ENCODE measurements around the gene RAP1GDS1.
"Not testable (repeated sequence)": the region's sequence is repeated elsewhere in the genome, so short reads cannot be mapped to it uniquely, and the experiment has no call there.

Gene RAP1GDS1

DNA sequence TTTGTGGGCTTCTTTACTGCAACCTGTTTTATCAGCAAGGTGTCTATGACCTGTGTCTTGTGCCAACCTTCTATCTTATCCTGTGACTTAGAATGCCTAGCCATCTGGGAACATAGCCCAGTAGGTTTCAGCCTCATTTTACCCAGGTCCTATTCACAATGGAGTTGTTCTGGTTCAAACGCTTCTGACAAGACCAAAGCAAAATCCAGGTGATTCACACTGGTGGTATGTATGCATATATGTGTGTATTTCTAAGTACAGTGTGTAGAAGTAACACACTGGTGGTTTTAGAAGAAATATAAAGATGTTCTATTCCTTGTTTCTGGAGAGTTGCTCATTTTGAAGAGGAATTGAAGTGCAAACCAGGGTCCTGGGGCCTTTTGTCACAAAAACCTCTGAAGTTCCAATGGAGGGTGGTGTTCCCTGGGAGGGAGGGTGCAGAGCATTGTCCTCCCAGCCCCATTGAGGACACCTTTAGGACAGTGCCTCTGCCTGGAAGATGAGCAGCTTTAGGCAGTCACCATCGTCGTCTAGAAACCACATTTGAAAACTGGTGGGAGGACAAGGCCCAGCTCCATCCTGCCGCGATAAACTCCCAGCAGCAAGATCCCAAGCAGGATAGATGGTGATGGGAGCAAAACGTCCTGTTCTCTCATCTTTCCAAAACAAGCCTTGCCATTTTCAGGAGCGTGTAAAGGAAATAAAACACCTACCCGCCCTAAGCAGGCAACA is 205.8 kb downstream of the RAP1GDS1 start:
- H3K4me3 ChIP-seq (ENCODE audit: low read depth, low read length) = no peak overlapping the region

GRCh38 chr4:98467627-98468072 is 206.5 kb downstream of the RAP1GDS1 start:
- Histone ChIP-seq H3K9ac (ENCODE audit: low read depth, low read length) (no peak overlapping the region), H3K4me1 (ENCODE audit: control insufficient read depth, insufficient read depth, low read length) (0 out of 2 replicates have a peak, but pooled peaks cover 2% of the 10 kb centered on the region), H3K27ac (ENCODE audit: low read depth, low read length) (no peak overlapping the region), H3K4me3 (ENCODE audit: low read depth, low read length) (peak overlapping the region; percentile 52), H3K27me3 (ENCODE audit: control insufficient read depth, insufficient read depth, low read length) (no peaks in the 10 kb centered on the region), H3K9me3 (ENCODE audit: control insufficient read depth, insufficient read depth, low read length) (no peaks in the 10 kb centered on the region), H3K36me3 (ENCODE audit: control insufficient read depth, insufficient read depth, low read length) (no peaks in the 10 kb centered on the region)

More for the DNA sequence above, 205.8 kb downstream of the RAP1GDS1 start:
- no peaks in the 10 kb centered on the region for H3K9me3 ChIP-seq (ENCODE audit: control insufficient read depth, insufficient read depth, low read length)
- H3K27me3 ChIP-seq (ENCODE audit: control insufficient read depth, insufficient read depth, low read length) = no peaks in the 10 kb centered on the region
- 0 out of 2 replicates have a peak, but pooled peaks cover 2% of the 10 kb centered on the region for H3K4me1 ChIP-seq (ENCODE audit: control insufficient read depth, insufficient read depth, low read length)
- H3K27ac ChIP-seq (ENCODE audit: low read depth, low read length) = no peak overlapping the region
- H3K9ac ChIP-seq (ENCODE audit: low read depth, low read length) = no peak overlapping the region
- H3K36me3 ChIP-seq (ENCODE audit: control insufficient read depth, insufficient read depth, low read length) = no peaks in the 10 kb centered on the region

DNA sequence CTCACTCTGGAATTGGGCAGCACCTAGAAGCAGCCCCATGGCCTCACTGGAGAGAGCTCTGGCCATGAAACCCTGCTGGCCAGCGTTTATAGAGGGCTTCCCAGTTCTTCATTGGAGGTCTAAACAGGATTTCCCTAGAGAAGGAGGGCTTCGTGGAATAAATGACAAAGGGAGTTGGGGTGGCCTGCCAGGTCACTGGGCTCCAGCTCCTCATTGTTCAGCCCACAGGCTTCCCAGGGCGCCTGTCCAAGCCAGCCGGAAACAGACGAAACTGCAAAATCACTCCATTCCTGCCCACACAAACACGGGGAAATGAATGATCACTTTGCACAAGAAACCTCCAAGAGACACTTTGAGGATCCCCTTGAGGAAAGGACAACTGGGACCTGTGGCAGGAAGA is 207.5 kb downstream of the RAP1GDS1 start:
- no peak overlapping the region for H3K9ac ChIP-seq (ENCODE audit: low read depth, low read length)
- no peaks in the 10 kb centered on the region for H3K36me3 ChIP-seq (ENCODE audit: control insufficient read depth, insufficient read depth, low read length)
- no peak overlapping the region for H3K4me3 ChIP-seq (ENCODE audit: low read depth, low read length)
- H3K27me3 ChIP-seq (ENCODE audit: control insufficient read depth, insufficient read depth, low read length) = no peaks in the 10 kb centered on the region
- no peaks in the 10 kb centered on the region for H3K9me3 ChIP-seq (ENCODE audit: control insufficient read depth, insufficient read depth, low read length)
- H3K27ac ChIP-seq (ENCODE audit: low read depth, low read length) = no peak overlapping the region
- 0 out of 2 replicates have a peak, but pooled peaks cover 2% of the 10 kb centered on the region for H3K4me1 ChIP-seq (ENCODE audit: control insufficient read depth, insufficient read depth, low read length)

GRCh38 chr4:98469771-98470170 is 208.6 kb downstream of the RAP1GDS1 start:
- no peaks in the 10 kb centered on the region for H3K36me3 ChIP-seq (ENCODE audit: control insufficient read depth, insufficient read depth, low read length)
- no peaks in the 10 kb centered on the region for H3K9me3 ChIP-seq (ENCODE audit: control insufficient read depth, insufficient read depth, low read length)
- no peak overlapping the region for H3K4me3 ChIP-seq (ENCODE audit: low read depth, low read length)
- no peak overlapping the region for H3K9ac ChIP-seq (ENCODE audit: low read depth, low read length)
- no peaks in the 10 kb centered on the region for H3K27me3 ChIP-seq (ENCODE audit: control insufficient read depth, insufficient read depth, low read length)
- H3K27ac ChIP-seq (ENCODE audit: low read depth, low read length) = no peak overlapping the region
- 0 out of 2 replicates have a peak, but pooled peaks cover 2% of the 10 kb centered on the region for H3K4me1 ChIP-seq (ENCODE audit: control insufficient read depth, insufficient read depth, low read length)

DNA sequence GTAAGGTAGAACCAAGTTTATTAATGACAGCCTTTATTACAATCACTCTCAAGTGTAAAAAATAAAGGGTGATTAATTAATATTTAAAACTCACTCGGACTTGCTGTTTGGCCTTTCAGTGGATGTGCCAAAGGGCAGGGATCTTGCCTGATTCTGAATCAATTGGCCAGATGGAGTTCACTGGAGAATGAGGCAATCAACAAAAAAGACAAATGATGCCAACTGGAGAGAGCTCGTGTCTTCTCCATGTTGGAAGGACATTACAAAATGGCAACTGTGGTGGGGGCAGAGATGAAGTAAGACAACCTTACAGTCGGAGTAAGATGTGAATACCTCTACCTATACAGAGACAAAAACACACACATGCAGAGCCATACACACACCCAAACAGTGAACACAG is 209.2 kb downstream of the RAP1GDS1 start:
- no peaks in the 10 kb centered on the region for H3K9me3 ChIP-seq (ENCODE audit: control insufficient read depth, insufficient read depth, low read length)
- H3K27ac ChIP-seq (ENCODE audit: low read depth, low read length) = no peak overlapping the region
- H3K27me3 ChIP-seq (ENCODE audit: control insufficient read depth, insufficient read depth, low read length) = no peaks in the 10 kb centered on the region
- H3K36me3 ChIP-seq (ENCODE audit: control insufficient read depth, insufficient read depth, low read length) = 0 out of 2 replicates have a peak, but pooled peaks cover 2% of the 10 kb centered on the region
- H3K9ac ChIP-seq (ENCODE audit: low read depth, low read length) = no peak overlapping the region
- 0 out of 2 replicates have a peak, but pooled peaks cover 2% of the 10 kb centered on the region for H3K4me1 ChIP-seq (ENCODE audit: control insufficient read depth, insufficient read depth, low read length)
- no peak overlapping the region for H3K4me3 ChIP-seq (ENCODE audit: low read depth, low read length)

- Histone ChIP-seq H3K4me1 (ENCODE audit: control insufficient read depth, insufficient read depth, low read length) (0 out of 2 replicates have a peak, but pooled peaks cover 2% of the 10 kb centered on the region), H3K27me3 (ENCODE audit: control insufficient read depth, insufficient read depth, low read length) (no peaks in the 10 kb centered on the region), H3K9ac (ENCODE audit: low read depth, low read length) (no peak overlapping the region), H3K27ac (ENCODE audit: low read depth, low read length) (no peak overlapping the region), H3K9me3 (ENCODE audit: control insufficient read depth, insufficient read depth, low read length) (no peaks in the 10 kb centered on the region), H3K4me3 (ENCODE audit: low read depth, low read length) (no peak overlapping the region), H3K36me3 (ENCODE audit: control insufficient read depth, insufficient read depth, low read length) (0 out of 2 replicates have a peak, but pooled peaks cover 3% of the 10 kb centered on the region)
Measured at GRCh38 chr4:98470831-98471230, 209.6 kb downstream of the RAP1GDS1 start.

DNA sequence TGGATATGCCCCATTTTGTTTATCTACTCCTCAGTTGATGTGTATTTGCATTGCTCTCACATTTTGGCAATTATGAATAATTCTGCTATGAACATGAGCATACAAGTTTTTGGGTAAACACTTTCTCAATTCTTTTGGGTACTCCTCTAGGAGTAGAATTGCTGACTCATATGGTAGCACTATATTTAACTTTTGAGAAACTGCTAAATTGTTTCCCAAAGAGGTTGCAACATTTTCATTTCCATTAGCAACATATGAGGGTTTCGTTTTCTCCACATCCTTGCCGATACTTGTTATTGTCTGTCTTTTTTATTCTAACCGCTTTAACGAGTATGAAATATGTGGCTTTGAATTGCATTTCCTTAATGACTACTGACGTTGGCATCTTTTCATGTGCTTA is 211.9 kb downstream of the RAP1GDS1 start:
- Histone ChIP-seq H3K9ac (ENCODE audit: low read depth, low read length) (no peak overlapping the region), H3K27me3 (ENCODE audit: control insufficient read depth, insufficient read depth, low read length) (no peaks in the 10 kb centered on the region), H3K36me3 (ENCODE audit: control insufficient read depth, insufficient read depth, low read length) (0 out of 2 replicates have a peak, but pooled peaks cover 3% of the 10 kb centered on the region), H3K9me3 (ENCODE audit: control insufficient read depth, insufficient read depth, low read length) (no peaks in the 10 kb centered on the region), H3K27ac (ENCODE audit: low read depth, low read length) (no peak overlapping the region), H3K4me1 (ENCODE audit: control insufficient read depth, insufficient read depth, low read length) (no peaks in the 10 kb centered on the region), H3K4me3 (ENCODE audit: low read depth, low read length) (no peak overlapping the region)

- Histone ChIP-seq H3K27me3 (ENCODE audit: control insufficient read depth, insufficient read depth, low read length) (no peaks in the 10 kb centered on the region), H3K4me1 (ENCODE audit: control insufficient read depth, insufficient read depth, low read length) (no peaks in the 10 kb centered on the region), H3K9me3 (ENCODE audit: control insufficient read depth, insufficient read depth, low read length) (no peaks in the 10 kb centered on the region), H3K27ac (ENCODE audit: low read depth, low read length) (no peak overlapping the region), H3K9ac (ENCODE audit: low read depth, low read length) (no peak overlapping the region), H3K36me3 (ENCODE audit: control insufficient read depth, insufficient read depth, low read length) (0 out of 2 replicates have a peak, but pooled peaks cover 3% of the 10 kb centered on the region), H3K4me3 (ENCODE audit: low read depth, low read length) (no peak overlapping the region)
Measured at GRCh38 chr4:98474408-98474844, 213.2 kb downstream of the RAP1GDS1 start.

DNA sequence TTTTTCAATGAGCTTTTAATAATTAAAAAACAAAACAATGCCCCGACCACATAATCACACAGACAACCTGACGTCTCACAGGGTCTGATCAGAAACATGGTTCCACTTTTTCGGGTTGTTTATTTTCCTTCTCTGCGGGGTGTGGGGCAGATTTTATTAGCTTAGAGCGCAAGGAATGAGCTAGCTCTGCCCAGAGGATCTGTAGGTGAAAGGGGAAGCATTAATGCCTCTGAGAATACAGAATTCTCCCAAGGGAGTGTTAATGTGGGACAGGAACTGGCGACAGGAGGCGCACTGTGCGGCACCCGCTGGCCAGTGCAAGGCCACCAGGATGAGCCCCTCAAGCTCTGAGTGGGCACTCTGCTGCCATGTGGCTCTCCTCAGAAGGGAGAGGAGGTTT is 215.7 kb downstream of the RAP1GDS1 start:
- no peak overlapping the region for H3K27ac ChIP-seq (ENCODE audit: low read depth, low read length)
- H3K4me1 ChIP-seq (ENCODE audit: control insufficient read depth, insufficient read depth, low read length) = no peaks in the 10 kb centered on the region
- H3K9ac ChIP-seq (ENCODE audit: low read depth, low read length) = no peak overlapping the region
- H3K9me3 ChIP-seq (ENCODE audit: control insufficient read depth, insufficient read depth, low read length) = no peaks in the 10 kb centered on the region
- 0 out of 2 replicates have a peak, but pooled peaks cover 3% of the 10 kb centered on the region for H3K36me3 ChIP-seq (ENCODE audit: control insufficient read depth, insufficient read depth, low read length)
- no peaks in the 10 kb centered on the region for H3K27me3 ChIP-seq (ENCODE audit: control insufficient read depth, insufficient read depth, low read length)
- no peak overlapping the region for H3K4me3 ChIP-seq (ENCODE audit: low read depth, low read length)

DNA sequence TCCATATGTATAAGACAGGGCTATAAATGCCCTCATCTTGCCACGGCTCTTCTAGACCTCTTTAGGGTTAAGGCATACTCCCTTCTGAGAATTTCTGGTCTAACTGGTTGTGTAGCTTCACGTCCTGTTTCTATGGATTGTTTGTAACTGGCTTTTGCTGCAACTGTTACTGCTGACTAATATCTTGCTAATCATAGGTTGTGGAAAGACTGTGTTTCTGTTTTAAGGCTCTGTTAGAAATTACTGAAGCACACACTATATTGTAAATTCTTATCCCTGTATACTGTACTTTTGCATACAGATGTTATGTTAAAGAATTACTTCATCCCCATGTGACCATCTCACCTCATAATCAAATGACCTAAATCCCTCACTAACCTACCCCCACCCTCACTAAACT is 218.4 kb downstream of the RAP1GDS1 start:
- not testable (repeated sequence) for H3K36me3 ChIP-seq (ENCODE audit: control insufficient read depth, insufficient read depth, low read length); H3K9me3 ChIP-seq (ENCODE audit: control insufficient read depth, insufficient read depth, low read length); H3K9ac ChIP-seq (ENCODE audit: low read depth, low read length); H3K27ac ChIP-seq (ENCODE audit: low read depth, low read length); H3K27me3 ChIP-seq (ENCODE audit: control insufficient read depth, insufficient read depth, low read length); H3K4me3 ChIP-seq (ENCODE audit: low read depth, low read length)
- H3K4me1 ChIP-seq (ENCODE audit: control insufficient read depth, insufficient read depth, low read length) = peaks cover 11% of the 10 kb centered on the region

DNA sequence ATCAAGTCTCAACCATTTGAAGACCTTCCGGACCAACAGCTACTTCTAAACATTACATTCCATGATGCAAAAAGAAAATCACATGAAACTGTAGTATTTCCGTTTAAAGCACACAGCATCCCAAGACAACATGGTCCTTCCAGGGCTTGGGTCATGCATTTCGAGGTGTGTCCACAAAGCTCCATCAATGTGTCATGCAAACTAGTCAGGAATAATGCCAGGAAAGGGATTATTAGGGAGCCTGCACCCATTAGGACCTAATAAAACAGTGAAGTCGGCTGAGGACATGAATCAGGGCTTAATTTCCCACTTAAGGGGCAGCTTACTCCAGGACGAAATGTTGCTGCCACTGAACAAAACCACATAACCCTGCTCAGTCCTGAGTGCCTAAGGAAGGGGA is 219.4 kb downstream of the RAP1GDS1 start:
- H3K4me3 ChIP-seq (ENCODE audit: low read depth, low read length) = no peak overlapping the region
- peaks cover 11% of the 10 kb centered on the region for H3K4me1 ChIP-seq (ENCODE audit: control insufficient read depth, insufficient read depth, low read length)
- no peaks in the 10 kb centered on the region for H3K27me3 ChIP-seq (ENCODE audit: control insufficient read depth, insufficient read depth, low read length)
- H3K9me3 ChIP-seq (ENCODE audit: control insufficient read depth, insufficient read depth, low read length) = no peaks in the 10 kb centered on the region
- H3K9ac ChIP-seq (ENCODE audit: low read depth, low read length) = no peak overlapping the region
- H3K36me3 ChIP-seq (ENCODE audit: control insufficient read depth, insufficient read depth, low read length) = no peaks in the 10 kb centered on the region
- H3K27ac ChIP-seq (ENCODE audit: low read depth, low read length) = no peak overlapping the region
